Activated CD4-positive, alpha-beta T cell treated with anti-CD3 and anti-CD28 coated beads for 48 hours (primary cell): ENCODE results near the gene MS4A6E.

Experiments
- DNase-seq: peaks from one replicate; pipeline ENCODE4 v3.0.0-alpha.2; 2020

Gene MS4A6E

DNA sequence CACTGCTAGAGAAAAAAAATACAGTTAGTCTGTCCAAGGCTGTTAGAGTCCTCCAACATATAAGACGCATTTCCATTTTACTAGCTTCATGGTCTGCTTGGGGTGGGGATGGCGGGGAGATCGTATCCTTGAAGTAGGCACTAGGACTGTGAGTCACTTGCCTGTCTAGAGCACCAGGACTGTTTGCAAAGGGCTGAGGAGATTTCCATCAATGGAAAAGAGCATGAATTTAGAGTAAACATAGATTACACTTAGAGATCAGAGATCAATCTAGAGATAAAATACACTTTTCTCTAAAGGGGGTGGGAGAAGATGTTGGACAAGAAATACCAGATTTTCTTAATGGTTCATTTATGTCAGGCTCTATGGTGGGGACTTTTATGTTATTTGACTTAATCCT lies 49.5 kb downstream of the MS4A6E start:
- no peak for DNase-seq

GRCh38 chr11:60377401-60378136 lies 50.5 kb downstream of the MS4A6E start:
- DNase-seq: no peak

GRCh38 chr11:60378354-60378753 lies 51.3 kb downstream of the MS4A6E start, which contains the start of gene MS4A7:
Gene MS4A7 (plus strand): TSS chr11:60378532. CDS start chr11:60383142, 4,610 bp downstream.
- no peak for DNase-seq

DNA sequence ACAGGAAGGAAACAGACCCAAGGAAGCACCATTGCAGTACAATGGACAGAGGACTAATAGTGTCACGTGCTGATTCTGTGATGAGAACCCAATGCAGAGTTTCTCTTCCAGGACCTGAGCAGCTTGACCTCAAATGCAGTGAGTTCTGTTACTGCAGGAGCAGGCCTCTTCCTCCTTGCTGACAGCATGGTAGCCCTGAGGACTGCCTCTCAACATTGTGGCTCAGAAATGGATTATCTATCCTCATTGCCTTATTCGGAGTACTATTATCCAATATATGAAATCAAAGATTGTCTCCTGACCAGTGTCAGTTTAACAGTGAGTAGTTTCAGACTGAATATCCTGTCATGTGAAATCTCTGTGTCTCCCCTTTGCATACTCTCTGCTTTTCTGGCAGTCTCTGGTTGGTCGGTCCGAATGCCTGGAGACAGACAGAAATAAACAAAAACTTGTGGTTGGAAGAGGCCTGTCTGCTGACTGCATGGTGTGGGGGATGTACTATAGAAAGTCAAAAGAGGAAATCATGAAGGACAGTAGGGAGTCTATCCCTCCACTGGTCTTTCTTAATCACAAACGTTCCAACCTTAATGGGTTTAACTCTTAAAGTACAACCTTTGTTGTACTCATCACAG lies 62.3 kb downstream of the MS4A6E start:
- no peak for DNase-seq

- DNase-seq: no peak
Measured at GRCh38 chr11:60390419-60390818, 63.4 kb downstream of the MS4A6E start.
